IMR-90 (cell line): ENCODE data around the gene PELI1. TPM values are rescaled to one million over a fixed set of nuclear protein-coding genes. Genes with fewer than 3 reads are reported as not detected.

ENCODE experiments used
- ATAC-seq: fragments of 200-7000 bp; cut with Tn5 transposase; 2 replicates; pipeline ENCODE4 v1.9.1; 2020; ENCODE audit warnings: low read depth, mild to moderate bottlenecking, moderate library complexity
- BruUV-seq: library from RNA; stranded (reverse); fragments of 400-500 nt; replicated peaks from 2 replicates; lab custom pipeline; 2021; lab: Mats Ljungman, UMichigan
- CTCF ChIA-PET: fragments of 300-600 bp; formaldehyde crosslinking; extraction: SDS; loops from one replicate; lab custom pipeline; 2021; ENCODE audit warnings: antibody characterized with exemption; lab: Yijun Ruan, JAX
- POLR2A ChIA-PET: fragments of 300-600 bp; sonication (Branson Sonifier 250); formaldehyde crosslinking; loops from one replicate; lab custom pipeline; 2022; ENCODE audit warnings: antibody characterized with exemption; ENCODE audit not compliant: unreplicated experiment; lab: Charles Lee
- DNase-seq: peaks from one replicate; pipeline ENCODE4 v3.0.0; 2013
- H2AFZ ChIP-seq: replicated peaks from 2 replicates; pipeline ENCODE3; 2013; ENCODE audit warnings: low read length, mild to moderate bottlenecking; ENCODE audit not compliant: poor library complexity
- H2AK5ac ChIP-seq: 2 replicates; pipeline ENCODE4 v1.6.1; 2013; ENCODE audit warnings: low read depth, low read length, inconsistent platforms
- H2AK9ac ChIP-seq: replicated peaks from 2 replicates; pipeline ENCODE3; 2013; ENCODE audit warnings: mild to moderate bottlenecking, low read depth, low read length, moderate library complexity; ENCODE audit not compliant: poor library complexity
- H2BK120ac ChIP-seq: 2 replicates; pipeline ENCODE4 v1.6.1; 2013; ENCODE audit warnings: low read depth, low read length, inconsistent platforms
- H2BK15ac ChIP-seq: 3 replicates; pipeline ENCODE4 v1.6.1; 2013; ENCODE audit warnings: low read depth, low read length, inconsistent platforms
- H2BK20ac ChIP-seq: 2 replicates; pipeline ENCODE4 v1.6.1; 2013; ENCODE audit warnings: low read depth, mild to moderate bottlenecking, inconsistent platforms, low read length, moderate library complexity
- H2BK5ac ChIP-seq: 2 replicates; pipeline ENCODE4 v1.6.1; 2013; ENCODE audit warnings: mild to moderate bottlenecking, low read depth, low read length, inconsistent platforms; ENCODE audit not compliant: poor library complexity, severe bottlenecking
- H3K14ac ChIP-seq: replicated peaks from 2 replicates; pipeline ENCODE4 v1.6.1; 2013; ENCODE audit warnings: low read depth, low read length, inconsistent platforms
- H3K18ac ChIP-seq: 2 replicates; pipeline ENCODE4 v1.6.1; 2013; ENCODE audit warnings: low read depth, low read length, control low read depth
- H3K23ac ChIP-seq: 2 replicates; pipeline ENCODE4 v1.6.1; 2013; ENCODE audit warnings: low read depth, low read length, inconsistent platforms
- H3K27ac ChIP-seq: 2 replicates; pipeline ENCODE4 v1.5.1; 2013; ENCODE audit warnings: mild to moderate bottlenecking, control low read depth, low read length; ENCODE audit not compliant: insufficient read depth
- H3K27me3 ChIP-seq: 2 replicates; pipeline ENCODE4 v1.6.1; 2013; ENCODE audit warnings: low read length; ENCODE audit not compliant: control insufficient read depth, insufficient read depth
- H3K36me3 ChIP-seq: 2 replicates; pipeline ENCODE4 v1.6.1; 2013; ENCODE audit warnings: low read length, mixed read lengths; ENCODE audit not compliant: control insufficient read depth, insufficient read depth
- H3K4ac ChIP-seq: 2 replicates; pipeline ENCODE4 v1.6.1; 2013; ENCODE audit warnings: low read depth, low read length, inconsistent platforms
- H3K4me1 ChIP-seq: 2 replicates; pipeline ENCODE4 v1.6.1; 2013; ENCODE audit warnings: low read length, mixed read lengths; ENCODE audit not compliant: control insufficient read depth, insufficient read depth
- H3K4me2 ChIP-seq: 2 replicates; pipeline ENCODE4 v1.6.1; 2013; ENCODE audit warnings: low read depth, mild to moderate bottlenecking, control low read depth, low read length, moderate library complexity
- H3K4me3 ChIP-seq: 2 replicates; pipeline ENCODE4 v1.5.1; 2013; ENCODE audit warnings: low read depth, mild to moderate bottlenecking, control low read depth, low read length, moderate library complexity; ENCODE audit not compliant: insufficient read depth
- H3K56ac ChIP-seq: 2 replicates; pipeline ENCODE4 v1.6.1; 2013; ENCODE audit warnings: low read length, inconsistent platforms; ENCODE audit not compliant: insufficient read depth; ENCODE audit errors: extremely low read depth
- H3K79me1 ChIP-seq, 2 experiments: 2 replicates each; pipeline ENCODE4 v1.6.1; 2013; ENCODE audit warnings: low read length in 2 of 2, inconsistent platforms in 1 of 2, low read depth in 1 of 2
- H3K9ac ChIP-seq: 2 replicates; pipeline ENCODE4 v1.6.1; 2013; ENCODE audit warnings: low read depth, low read length, control low read depth
- H3K9me1 ChIP-seq: 2 replicates; pipeline ENCODE4 v1.6.1; 2013; ENCODE audit warnings: low read length, inconsistent platforms; ENCODE audit not compliant: insufficient read depth
- H3K9me3 ChIP-seq: 2 replicates; pipeline ENCODE4 v1.6.1; 2013; ENCODE audit warnings: low read length; ENCODE audit not compliant: control insufficient read depth, insufficient read depth
- H4K20me1 ChIP-seq: 2 replicates; pipeline ENCODE4 v1.6.1; 2013; ENCODE audit warnings: low read length, inconsistent platforms; ENCODE audit not compliant: insufficient read depth
- H4K5ac ChIP-seq: 2 replicates; pipeline ENCODE4 v1.6.1; 2013; ENCODE audit warnings: mild to moderate bottlenecking, low read depth, low read length, control low read depth
- H4K8ac ChIP-seq, 2 experiments: 2 replicates each; pipeline ENCODE4 v1.6.1; 2013; ENCODE audit warnings: low read depth in 2 of 2, low read length in 2 of 2, control low read depth in 1 of 2, inconsistent platforms in 1 of 2
- H4K91ac ChIP-seq: 2 replicates; pipeline ENCODE4 v1.6.1; 2013; ENCODE audit warnings: low read depth, low read length, inconsistent platforms; ENCODE audit not compliant: insufficient read depth
- BHLHE40 ChIP-seq: fragments of 150-350 bp; IDR thresholded peaks from 2 replicates; pipeline ENCODE4 v1.6.1; 2016; ENCODE audit warnings: mild to moderate bottlenecking, low read depth, low read length
- CEBPB ChIP-seq: IDR thresholded peaks from 2 replicates; pipeline ENCODE4 v1.6.1; 2012; ENCODE audit warnings: low read depth, low read length, improper control_type of control experiment
- CHD1 ChIP-seq: IDR thresholded peaks from 2 replicates; pipeline ENCODE4 v1.6.1; 2012; ENCODE audit warnings: low read depth, low read length, improper control_type of control experiment
- FOS ChIP-seq: fragments of 150-350 bp; IDR thresholded peaks from 2 replicates; pipeline ENCODE4 v1.6.1; 2016; ENCODE audit warnings: low read depth, low read length
- MAFK ChIP-seq: IDR thresholded peaks from 2 replicates; pipeline ENCODE4 v1.6.1; 2012; ENCODE audit warnings: low read depth, low read length, improper control_type of control experiment
- MAZ ChIP-seq: IDR thresholded peaks from 2 replicates; pipeline ENCODE4 v1.6.1; 2012; ENCODE audit warnings: low read depth, mild to moderate bottlenecking, low read length, improper control_type of control experiment, moderate library complexity, borderline replicate concordance
- MXI1 ChIP-seq: IDR thresholded peaks from 2 replicates; pipeline ENCODE4 v1.6.1; 2012; ENCODE audit warnings: low read depth, mild to moderate bottlenecking, low read length, moderate library complexity, borderline replicate concordance
- NFE2L2 ChIP-seq: fragments of 150-350 bp; IDR thresholded peaks from 2 replicates; pipeline ENCODE4 v1.6.1; 2016; ENCODE audit warnings: low read depth, mild to moderate bottlenecking, low read length
- POLR2A ChIP-seq: IDR thresholded peaks from 2 replicates; pipeline ENCODE4 v1.6.1; 2012; ENCODE audit warnings: mild to moderate bottlenecking, low read depth, low read length
- RAD21 ChIP-seq: IDR thresholded peaks from 2 replicates; pipeline ENCODE4 v1.6.1; 2012; ENCODE audit warnings: low read length, improper control_type of control experiment
- RCOR1 ChIP-seq: IDR thresholded peaks from 2 replicates; pipeline ENCODE4 v1.6.1; 2012; ENCODE audit warnings: mild to moderate bottlenecking, low read length, improper control_type of control experiment; ENCODE audit not compliant: insufficient replicate concordance
- RFX5 ChIP-seq: IDR thresholded peaks from 2 replicates; pipeline ENCODE4 v1.8.0; 2012; ENCODE audit warnings: low read depth, mild to moderate bottlenecking, low read length, moderate library complexity
- SMC3 ChIP-seq: fragments of 150-350 bp; IDR thresholded peaks from 2 replicates; pipeline ENCODE4 v1.6.1; 2016; ENCODE audit warnings: low read depth, mild to moderate bottlenecking, antibody characterized with exemption, low read length, moderate library complexity
- WGBS, 2 experiments: methylation state at CpG; one replicate each; pipeline versions ENCODE4 v1.1.5 to v1.1.7; 2013; ENCODE audit warnings: missing lambda C conversion rate in 2 of 2; ENCODE audit not compliant: insufficient read length in 1 of 2; ENCODE audit errors: extremely low coverage in 2 of 2; 5-methylcytosine and 5-hydroxymethylcytosine counted together
- dilution Hi-C: fragments of 300-500 bp; cut with HindIII; formaldehyde crosslinking; loops from one replicate; pipeline ENCODE4 v1.14.3; 2018; ENCODE audit warnings: low sequenced_read_pairs; ENCODE audit not compliant: unreplicated experiment
- in situ Hi-C: fragments of 300-500 bp; cut with MboI; formaldehyde crosslinking; loops from 3 replicates; pipeline ENCODE4 v1.14.3; 2019; ENCODE audit warnings: low sequenced_read_pairs, inconsistent platforms, mixed read lengths
- intact Hi-C: fragments of 100-400 bp; cut with micrococcal nuclease; formaldehyde crosslinking; loops from 2 replicates; pipeline ENCODE4 v1.10.0; 2022
- polyA plus RNA-seq, 3 experiments: library from polyadenylated mRNA; depleted of rRNA; stranded (reverse); fragments of >200 nt; gene quantifications; 2 replicates each; pipeline ENCODE4 v1.2.3, GENCODE V29; 2012; ENCODE audit warnings: low replicate concordance in 1 of 3
- total RNA-seq: library from RNA; depleted of rRNA; stranded (reverse); fragments of >200 nt; gene quantifications from 2 replicates; pipeline ENCODE4 v1.2.3, GENCODE V29; 2012
- TF ChIP-seq, protein P1 (sequence below): conservative IDR thresholded peaks from 2 replicates; pipeline ENCODE4 v1.5.1; 2012; ENCODE audit warnings: mild to moderate bottlenecking, low read depth, low read length, improper control_type of control experiment
- TF ChIP-seq, protein P2 (sequence below): fragments of 150-350 bp; IDR thresholded peaks from 2 replicates; pipeline ENCODE4 v1.6.1; 2017; ENCODE audit warnings: mild to moderate bottlenecking, antibody characterized with exemption, low read length, low read depth
- TF ChIP-seq, protein P3 (sequence below): fragments of 150-350 bp; IDR thresholded peaks from 2 replicates; pipeline ENCODE4 v1.6.1; 2016; ENCODE audit warnings: low read depth, mild to moderate bottlenecking, low read length, moderate library complexity, borderline replicate concordance

Gene PELI1
- total and polyA plus RNA-seq, 2 of the 4 experiments (the other 2 are of a cell fraction): 2.2 to 2.5 TPM

DNA sequence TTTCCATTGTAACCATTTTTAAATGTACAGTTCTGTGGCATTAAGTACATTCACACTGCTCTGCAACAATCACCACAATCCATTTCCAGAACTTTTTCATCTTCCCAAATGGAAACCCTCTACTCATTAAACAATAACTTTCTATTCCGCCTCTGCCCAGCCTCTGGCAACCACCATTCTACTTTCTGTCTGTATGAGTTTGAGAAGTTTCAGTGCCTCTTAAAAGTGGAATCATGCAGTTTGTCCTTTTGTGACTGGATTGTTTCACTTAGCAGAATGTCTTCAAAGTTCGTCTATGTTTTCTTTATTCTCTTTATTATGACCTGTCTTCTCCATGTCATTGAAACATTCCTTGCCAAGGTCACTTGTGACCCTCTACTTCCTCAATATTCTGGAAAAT, 22.0 kb upstream of the PELI1 start:
- Histone ChIP-seq H3K4me3 (no peak overlapping the region), H3K18ac (no peak overlapping the region), H4K20me1 (no peaks in the 10 kb centered on the region), H2BK5ac (no peak overlapping the region), H4K8ac (no peak overlapping the region), H2AK5ac (no peak overlapping the region), H3K79me1 (no peaks in the 10 kb centered on the region), H3K27ac (no peak overlapping the region), H3K4ac (no peak overlapping the region), H3K23ac (no peak overlapping the region), H3K9me3 (no peaks in the 10 kb centered on the region), H2BK15ac (no peak overlapping the region), H3K56ac (no peak overlapping the region), H2AFZ (no peak overlapping the region), H3K4me2 (no peak overlapping the region), H2BK20ac (no peak overlapping the region), H3K14ac (no peak overlapping the region), H3K4me1 (no peaks in the 10 kb centered on the region), H3K9me1 (no peaks in the 10 kb centered on the region), H3K27me3 (peaks cover 5% of the 10 kb centered on the region), H4K91ac (no peak overlapping the region), H3K9ac (no peak overlapping the region), H2AK9ac (no peak overlapping the region), H3K36me3 (no peaks in the 10 kb centered on the region), H2BK120ac (no peak overlapping the region), H4K5ac (no peak overlapping the region)
- DNase-seq: no peak
- no peak for ATAC-seq
- in situ Hi-C loops (no loop called here), intact Hi-C loops (no loop called here), dilution Hi-C loops (no loop called here)
- ChIA-PET CTCF (no interaction called here), POLR2A (no interaction called here)
- WGBS, 2 experiments: 83% methylated on average over 1 of the region's 2 CpGs; no CpG with 5 or more reads in 1 of the 2 experiments
- no TSS peak for BruUV-seq
- no peak for TF ChIP-seq RCOR1
- TF ChIP-seq CEBPB: no peak
- no peak for TF ChIP-seq CHD1
- TF ChIP-seq RFX5: no peak
- TF ChIP-seq BHLHE40: no peak
- TF ChIP-seq FOS: no peak
- no peak for TF ChIP-seq MAZ
- TF ChIP-seq POLR2A: no peak
- TF ChIP-seq MXI1: no peak
- no peak for TF ChIP-seq NFE2L2
- TF ChIP-seq RAD21: no peak
- no peak for TF ChIP-seq MAFK
- TF ChIP-seq, protein P1, sequence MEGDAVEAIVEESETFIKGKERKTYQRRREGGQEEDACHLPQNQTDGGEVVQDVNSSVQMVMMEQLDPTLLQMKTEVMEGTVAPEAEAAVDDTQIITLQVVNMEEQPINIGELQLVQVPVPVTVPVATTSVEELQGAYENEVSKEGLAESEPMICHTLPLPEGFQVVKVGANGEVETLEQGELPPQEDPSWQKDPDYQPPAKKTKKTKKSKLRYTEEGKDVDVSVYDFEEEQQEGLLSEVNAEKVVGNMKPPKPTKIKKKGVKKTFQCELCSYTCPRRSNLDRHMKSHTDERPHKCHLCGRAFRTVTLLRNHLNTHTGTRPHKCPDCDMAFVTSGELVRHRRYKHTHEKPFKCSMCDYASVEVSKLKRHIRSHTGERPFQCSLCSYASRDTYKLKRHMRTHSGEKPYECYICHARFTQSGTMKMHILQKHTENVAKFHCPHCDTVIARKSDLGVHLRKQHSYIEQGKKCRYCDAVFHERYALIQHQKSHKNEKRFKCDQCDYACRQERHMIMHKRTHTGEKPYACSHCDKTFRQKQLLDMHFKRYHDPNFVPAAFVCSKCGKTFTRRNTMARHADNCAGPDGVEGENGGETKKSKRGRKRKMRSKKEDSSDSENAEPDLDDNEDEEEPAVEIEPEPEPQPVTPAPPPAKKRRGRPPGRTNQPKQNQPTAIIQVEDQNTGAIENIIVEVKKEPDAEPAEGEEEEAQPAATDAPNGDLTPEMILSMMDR: no peak
- no peak for TF ChIP-seq SMC3
- TF ChIP-seq, protein P2, sequence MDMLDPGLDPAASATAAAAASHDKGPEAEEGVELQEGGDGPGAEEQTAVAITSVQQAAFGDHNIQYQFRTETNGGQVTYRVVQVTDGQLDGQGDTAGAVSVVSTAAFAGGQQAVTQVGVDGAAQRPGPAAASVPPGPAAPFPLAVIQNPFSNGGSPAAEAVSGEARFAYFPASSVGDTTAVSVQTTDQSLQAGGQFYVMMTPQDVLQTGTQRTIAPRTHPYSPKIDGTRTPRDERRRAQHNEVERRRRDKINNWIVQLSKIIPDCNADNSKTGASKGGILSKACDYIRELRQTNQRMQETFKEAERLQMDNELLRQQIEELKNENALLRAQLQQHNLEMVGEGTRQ: no peak
- TF ChIP-seq, protein P3, sequence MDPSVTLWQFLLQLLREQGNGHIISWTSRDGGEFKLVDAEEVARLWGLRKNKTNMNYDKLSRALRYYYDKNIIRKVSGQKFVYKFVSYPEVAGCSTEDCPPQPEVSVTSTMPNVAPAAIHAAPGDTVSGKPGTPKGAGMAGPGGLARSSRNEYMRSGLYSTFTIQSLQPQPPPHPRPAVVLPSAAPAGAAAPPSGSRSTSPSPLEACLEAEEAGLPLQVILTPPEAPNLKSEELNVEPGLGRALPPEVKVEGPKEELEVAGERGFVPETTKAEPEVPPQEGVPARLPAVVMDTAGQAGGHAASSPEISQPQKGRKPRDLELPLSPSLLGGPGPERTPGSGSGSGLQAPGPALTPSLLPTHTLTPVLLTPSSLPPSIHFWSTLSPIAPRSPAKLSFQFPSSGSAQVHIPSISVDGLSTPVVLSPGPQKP: no peak
